Measurements from ENCODE around the gene CGN. TPM values are rescaled to one million over a fixed set of nuclear protein-coding genes. Genes with fewer than 3 reads are reported as not detected.

Gene CGN
- total RNA-seq, 6 donors from 2014 or later, result 51.6 to 223 (median 99.2) TPM

- Histone ChIP-seq H3K4me1 (no peaks in the 10 kb centered on the region), H3K36me3 (peaks cover 0 to 25% (median 13%) of the 10 kb centered on the region in 4 donors), H3K27me3 (no peaks in the 10 kb centered on the region), H3K4me3 (no peak overlapping the region), H3K27ac (no peak overlapping the region), H3K9me3 (no peaks in the 10 kb centered on the region)
- WGBS, 2 donors, result 83 to 84% methylated on average over 11 of the region's 11 CpGs
- TF ChIP-seq EP300 (IDR thresholded peaks at IDR 0.05) (no peak), POLR2AphosphoS5 (IDR thresholded peaks at IDR 0.05) (no peak), POLR2A (IDR thresholded peaks at IDR 0.05) (no peak)
- TF ChIP-seq, protein P1, sequence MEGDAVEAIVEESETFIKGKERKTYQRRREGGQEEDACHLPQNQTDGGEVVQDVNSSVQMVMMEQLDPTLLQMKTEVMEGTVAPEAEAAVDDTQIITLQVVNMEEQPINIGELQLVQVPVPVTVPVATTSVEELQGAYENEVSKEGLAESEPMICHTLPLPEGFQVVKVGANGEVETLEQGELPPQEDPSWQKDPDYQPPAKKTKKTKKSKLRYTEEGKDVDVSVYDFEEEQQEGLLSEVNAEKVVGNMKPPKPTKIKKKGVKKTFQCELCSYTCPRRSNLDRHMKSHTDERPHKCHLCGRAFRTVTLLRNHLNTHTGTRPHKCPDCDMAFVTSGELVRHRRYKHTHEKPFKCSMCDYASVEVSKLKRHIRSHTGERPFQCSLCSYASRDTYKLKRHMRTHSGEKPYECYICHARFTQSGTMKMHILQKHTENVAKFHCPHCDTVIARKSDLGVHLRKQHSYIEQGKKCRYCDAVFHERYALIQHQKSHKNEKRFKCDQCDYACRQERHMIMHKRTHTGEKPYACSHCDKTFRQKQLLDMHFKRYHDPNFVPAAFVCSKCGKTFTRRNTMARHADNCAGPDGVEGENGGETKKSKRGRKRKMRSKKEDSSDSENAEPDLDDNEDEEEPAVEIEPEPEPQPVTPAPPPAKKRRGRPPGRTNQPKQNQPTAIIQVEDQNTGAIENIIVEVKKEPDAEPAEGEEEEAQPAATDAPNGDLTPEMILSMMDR (IDR thresholded peaks at IDR 0.05), result no peak
- ATAC-seq (ENCODE audit: low FRiP score in 2 of 2) (no peak), DNase-seq (no peak)
These were observed 18.1 kb downstream of the CGN start for GRCh38 chr1:151529211-151529702.

DNA sequence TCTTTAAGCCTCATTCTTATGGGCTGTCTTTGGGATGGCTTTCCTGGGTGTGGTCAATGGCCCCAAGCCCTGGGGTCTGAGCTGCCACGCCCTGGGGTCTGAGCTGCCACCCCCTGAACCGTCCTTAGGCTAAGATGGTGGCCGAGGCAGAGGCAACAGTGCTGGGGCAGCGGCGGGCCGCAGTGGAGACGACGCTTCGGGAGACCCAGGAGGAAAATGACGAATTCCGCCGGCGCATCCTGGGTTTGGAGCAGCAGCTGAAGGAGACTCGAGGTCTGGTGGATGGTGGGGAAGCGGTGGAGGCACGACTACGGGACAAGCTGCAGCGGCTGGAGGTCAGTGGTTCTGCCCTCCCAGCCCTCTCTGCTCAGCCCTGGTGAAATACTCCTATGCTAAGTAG lies 18.6 kb downstream of the CGN start:
- H3K9me3 ChIP-seq, result no peaks in the 10 kb centered on the region
- H3K36me3 ChIP-seq, result peaks cover 0 to 23% (median 10%) of the 10 kb centered on the region in 4 donors
- ATAC-seq (ENCODE audit: low FRiP score in 2 of 2) (no peak), DNase-seq (no peak)
- WGBS, 2 donors, result 88 to 92% methylated on average over 9 to 18 of the region's 18 CpGs
- TF ChIP-seq POLR2AphosphoS5 (IDR thresholded peaks at IDR 0.05) (no peak), EP300 (IDR thresholded peaks at IDR 0.05) (no peak), POLR2A (IDR thresholded peaks at IDR 0.05) (no peak)
- TF ChIP-seq, protein P1 (IDR thresholded peaks at IDR 0.05), result no peak
- no peaks in the 10 kb centered on the region for H3K4me1 ChIP-seq
- H3K27me3 ChIP-seq, result no peaks in the 10 kb centered on the region
- H3K27ac ChIP-seq, result no peak overlapping the region
- H3K4me3 ChIP-seq, result no peak overlapping the region

GRCh38 chr1:151530461-151530860 lies 19.3 kb downstream of the CGN start:
- Histone ChIP-seq H3K4me1 (no peaks in the 10 kb centered on the region), H3K27me3 (no peaks in the 10 kb centered on the region), H3K9me3 (no peaks in the 10 kb centered on the region), H3K27ac (no peak overlapping the region), H3K4me3 (no peak overlapping the region), H3K36me3 (peaks cover 0 to 23% (median 11%) of the 10 kb centered on the region in 4 donors)
- TF ChIP-seq POLR2AphosphoS5 (IDR thresholded peaks at IDR 0.05) (no peak), EP300 (IDR thresholded peaks at IDR 0.05) (no peak), POLR2A (IDR thresholded peaks at IDR 0.05) (no peak)
- TF ChIP-seq, protein P1 (IDR thresholded peaks at IDR 0.05), result no peak
- WGBS, 2 donors, result 80 to 94% methylated on average over 11 of the region's 11 CpGs
- ATAC-seq (ENCODE audit: low FRiP score in 2 of 2) (no peak), DNase-seq (peak in 1 of 2 donors; percentile 67)

GRCh38 chr1:151533870-151534269 lies 22.7 kb downstream of the CGN start:
- Histone ChIP-seq H3K27me3 (no peaks in the 10 kb centered on the region), H3K9me3 (no peaks in the 10 kb centered on the region), H3K4me1 (no peaks in the 10 kb centered on the region), H3K4me3 (no peak overlapping the region), H3K36me3 (peaks cover 0 to 23% (median 10%) of the 10 kb centered on the region in 4 donors), H3K27ac (no peak overlapping the region)
- TF ChIP-seq EP300 (IDR thresholded peaks at IDR 0.05), result no peak
- no peak for TF ChIP-seq POLR2AphosphoS5 (IDR thresholded peaks at IDR 0.05)
- TF ChIP-seq, protein P1 (IDR thresholded peaks at IDR 0.05), result no peak
- TF ChIP-seq POLR2A (IDR thresholded peaks at IDR 0.05), result no peak
- 84 to 95% methylated on average over 7 to 10 of the region's 10 CpGs for WGBS, 2 donors
- ATAC-seq (ENCODE audit: low FRiP score in 2 of 2), result no peak
- DNase-seq, result peak in 1 of 2 donors; percentile 38

DNA sequence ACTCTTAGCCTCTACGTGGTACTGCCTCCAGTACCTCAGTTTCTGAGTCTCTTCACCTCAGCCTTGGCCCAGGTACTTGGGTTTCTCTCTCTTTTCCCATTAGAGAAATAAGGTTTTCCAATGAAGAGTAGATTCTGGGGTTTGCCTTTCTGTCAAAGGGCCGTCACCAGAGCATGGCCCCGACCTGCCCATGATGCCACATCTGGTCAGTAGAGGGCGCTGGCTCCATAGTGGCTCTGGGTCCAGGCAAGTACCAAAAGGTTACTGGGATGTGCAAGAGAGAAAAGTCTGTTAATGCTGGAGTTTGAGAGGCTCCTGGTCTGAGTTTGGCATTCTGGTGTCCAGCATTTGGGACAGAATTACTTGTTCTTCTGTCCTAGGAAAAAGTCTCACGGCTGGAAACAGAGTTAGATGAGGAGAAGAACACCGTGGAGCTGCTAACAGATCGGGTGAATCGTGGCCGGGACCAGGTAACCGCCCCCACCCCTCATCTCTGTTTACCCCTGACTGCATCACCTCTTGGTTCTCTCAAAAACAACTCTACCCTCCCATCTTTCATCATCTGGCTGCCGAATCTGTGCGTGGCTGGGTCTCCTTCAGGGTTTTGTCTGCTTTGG lies 23.6 kb downstream of the CGN start:
- peaks cover 0 to 19% (median 8%) of the 10 kb centered on the region in 4 donors for H3K36me3 ChIP-seq
- no peaks in the 10 kb centered on the region for H3K9me3 ChIP-seq
- no peaks in the 10 kb centered on the region for H3K27me3 ChIP-seq
- no peak for TF ChIP-seq EP300 (IDR thresholded peaks at IDR 0.05)
- TF ChIP-seq, protein P1 (IDR thresholded peaks at IDR 0.05), result peak; percentile 65 to 87 (median 74)
- no peak overlapping the region for H3K27ac ChIP-seq
- peak in 1 of 2 donors; percentile 87 for DNase-seq
- H3K4me3 ChIP-seq, result no peak overlapping the region
- 64 to 68% methylated on average over 12 of the region's 12 CpGs for WGBS, 2 donors
- ATAC-seq (ENCODE audit: low FRiP score in 2 of 2), result peak; percentile 74 to 83
- H3K4me1 ChIP-seq, result peaks cover 6 to 9% (median 7%) of the 10 kb centered on the region in 4 donors
